ENCODE data around the gene FGF22.

The FGF22 gene

GRCh38 chr19:609004-609346 lies 30.7 kb upstream of the FGF22 start:
- H3K9ac ChIP-seq (ENCODE audit: low read length) = no peak overlapping the region
- no peak for DNase-seq
- peaks cover 8% of the 10 kb centered on the region; the same call in 1 of the 2 replicates for H3K27me3 ChIP-seq (replicated peaks; ENCODE audit: insufficient read depth, low read length)
- no peaks in the 10 kb centered on the region for H3K9me2 ChIP-seq (replicated peaks; ENCODE audit: insufficient read depth, low read length)
- no peak overlapping the region for H3K4me2 ChIP-seq (ENCODE audit: low read depth, low read length)
- 0 out of 2 replicates have a peak, but pooled peaks cover 2% of the 10 kb centered on the region for H3F3A ChIP-seq (ENCODE audit: insufficient read depth, low read length)
- H3K79me2 ChIP-seq (ENCODE audit: low read length) = no peaks in the 10 kb centered on the region
- H3K4me1 ChIP-seq (ENCODE audit: low read length) = no peaks in the 10 kb centered on the region
- no peak overlapping the region for H2AFZ ChIP-seq (ENCODE audit: low read length)
- no peaks in the 10 kb centered on the region for H3K36me3 ChIP-seq (replicated peaks; ENCODE audit: insufficient read depth, low read length)
- H4K20me1 ChIP-seq (ENCODE audit: insufficient read depth, low read length) = no peaks in the 10 kb centered on the region
- no peaks in the 10 kb centered on the region for H3K9me3 ChIP-seq (replicated peaks; ENCODE audit: insufficient read depth, low read length)
- H3K27ac ChIP-seq (ENCODE audit: low read length) = no peak overlapping the region
- no peak for TF ChIP-seq CTCF (IDR thresholded peaks at IDR 0.05; ENCODE audit: low read length)
- TF ChIP-seq EZH2phosphoT487 (IDR thresholded peaks at IDR 0.05; ENCODE audit: low read length) = no peak
- no peak for TF ChIP-seq EZH2 (optimal IDR thresholded peaks at IDR 0.05; ENCODE audit: low read depth, low read length)
- H3K4me3 ChIP-seq (ENCODE audit: low read length) = no peak overlapping the region

- Histone ChIP-seq H3K36me3 (replicated peaks; ENCODE audit: insufficient read depth, low read length) (no peaks in the 10 kb centered on the region), H3K9ac (ENCODE audit: low read length) (no peak overlapping the region), H4K20me1 (ENCODE audit: insufficient read depth, low read length) (no peaks in the 10 kb centered on the region), H3F3A (ENCODE audit: insufficient read depth, low read length) (0 out of 2 replicates have a peak, but pooled peaks cover 2% of the 10 kb centered on the region), H3K9me2 (replicated peaks; ENCODE audit: insufficient read depth, low read length) (no peaks in the 10 kb centered on the region), H3K27ac (ENCODE audit: low read length) (no peak overlapping the region), H3K79me2 (ENCODE audit: low read length) (no peaks in the 10 kb centered on the region), H3K4me3 (ENCODE audit: low read length) (peak overlapping the region; percentile 15; the same call in 1 of the 2 replicates), H2AFZ (ENCODE audit: low read length) (peak overlapping the region; percentile 51), H3K4me1 (ENCODE audit: low read length) (no peaks in the 10 kb centered on the region), H3K27me3 (replicated peaks; ENCODE audit: insufficient read depth, low read length) (peaks cover 8% of the 10 kb centered on the region; the same call in 1 of the 2 replicates), H3K9me3 (replicated peaks; ENCODE audit: insufficient read depth, low read length) (no peaks in the 10 kb centered on the region), H3K4me2 (ENCODE audit: low read depth, low read length) (peak overlapping the region; percentile 56)
- TF ChIP-seq EZH2phosphoT487 (IDR thresholded peaks at IDR 0.05; ENCODE audit: low read length) (no peak), CTCF (IDR thresholded peaks at IDR 0.05; ENCODE audit: low read length) (no peak), EZH2 (optimal IDR thresholded peaks at IDR 0.05; ENCODE audit: low read depth, low read length) (no peak)
- DNase-seq = peak; percentile 54
These were observed 29.4 kb upstream of the FGF22 start for GRCh38 chr19:610071-610800.

DNA sequence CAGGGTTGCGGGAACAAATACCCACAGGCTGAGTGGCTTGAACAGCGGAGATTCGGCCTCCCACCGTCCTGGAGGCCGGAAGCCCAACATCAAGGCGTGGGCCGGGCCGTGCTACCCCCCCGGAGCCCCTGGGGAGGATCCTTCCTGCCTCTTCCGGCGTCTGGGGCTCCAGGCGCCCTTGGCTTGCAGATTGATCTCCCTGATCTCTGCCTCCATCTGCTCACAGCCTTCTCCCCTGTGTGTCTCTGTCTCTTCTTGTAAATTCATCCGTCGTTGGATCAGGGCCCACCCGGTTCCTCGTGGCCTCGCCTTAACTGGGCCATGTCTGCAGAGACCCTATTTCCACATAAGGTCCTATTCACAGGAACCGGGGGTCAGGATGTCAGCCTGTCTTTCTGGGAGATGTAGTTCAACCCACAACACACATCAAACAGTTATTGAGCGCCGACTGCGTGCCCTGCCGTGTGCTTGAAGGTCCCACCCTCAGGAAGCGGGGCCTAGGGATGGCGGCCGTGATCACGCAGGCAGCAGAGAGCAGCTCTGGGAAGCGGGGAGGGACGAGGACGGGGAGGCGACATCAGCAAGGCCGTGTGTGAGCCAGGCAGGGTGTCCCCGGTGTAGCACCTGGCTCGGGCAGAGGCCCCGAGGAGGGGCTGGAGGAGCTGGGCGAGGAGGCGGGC lies 28.7 kb upstream of the FGF22 start:
- H3K79me2 ChIP-seq (ENCODE audit: low read length) = no peaks in the 10 kb centered on the region
- H3K9me2 ChIP-seq (replicated peaks; ENCODE audit: insufficient read depth, low read length) = no peaks in the 10 kb centered on the region
- no peaks in the 10 kb centered on the region for H4K20me1 ChIP-seq (ENCODE audit: insufficient read depth, low read length)
- H3K36me3 ChIP-seq (replicated peaks; ENCODE audit: insufficient read depth, low read length) = no peaks in the 10 kb centered on the region
- TF ChIP-seq EZH2 (optimal IDR thresholded peaks at IDR 0.05; ENCODE audit: low read depth, low read length) = no peak
- TF ChIP-seq CTCF (IDR thresholded peaks at IDR 0.05; ENCODE audit: low read length) = no peak
- TF ChIP-seq EZH2phosphoT487 (IDR thresholded peaks at IDR 0.05; ENCODE audit: low read length) = no peak
- H3K27ac ChIP-seq (ENCODE audit: low read length) = no peak overlapping the region
- DNase-seq = no peak
- peak overlapping the region; percentile 15; the same call in 1 of the 2 replicates for H3K4me3 ChIP-seq (ENCODE audit: low read length)
- H3K27me3 ChIP-seq (replicated peaks; ENCODE audit: insufficient read depth, low read length) = peaks cover 8% of the 10 kb centered on the region; the same call in 1 of the 2 replicates
- peak overlapping the region; percentile 42 for H2AFZ ChIP-seq (ENCODE audit: low read length)
- H3K9me3 ChIP-seq (replicated peaks; ENCODE audit: insufficient read depth, low read length) = no peaks in the 10 kb centered on the region
- peak overlapping the region; percentile 56 for H3K4me2 ChIP-seq (ENCODE audit: low read depth, low read length)
- no peaks in the 10 kb centered on the region for H3K4me1 ChIP-seq (ENCODE audit: low read length)
- no peak overlapping the region for H3K9ac ChIP-seq (ENCODE audit: low read length)
- 0 out of 2 replicates have a peak, but pooled peaks cover 2% of the 10 kb centered on the region for H3F3A ChIP-seq (ENCODE audit: insufficient read depth, low read length)

Data from MM.1S (cell line).